GM13977 (cell line): ENCODE results near the gene SEMA7A.
"Not testable (repeated sequence)": the region's sequence is repeated elsewhere in the genome, so short reads cannot be mapped to it uniquely, and the experiment has no call there.

Source experiments
- DNase-seq: peaks from one replicate; pipeline ENCODE4 v3.0.0; 2012; ENCODE audit warnings: low spot score
- CTCF ChIP-seq: IDR thresholded peaks from 2 replicates; pipeline ENCODE4 v1.5.1; 2012; ENCODE audit warnings: mild to moderate bottlenecking, control low read depth; ENCODE audit not compliant: insufficient read depth; ENCODE audit errors: extremely low read depth, missing control alignments
- in situ Hi-C: fragments of 300-500 bp; cut with MboI; formaldehyde crosslinking; loops from one replicate; pipeline ENCODE4 v1.12.0; 2022; ENCODE audit warnings: low sequenced_read_pairs, low pct_unique_long_range_greater_than_20kb, mixed read lengths, inconsistent platforms; ENCODE audit not compliant: unreplicated experiment

SEMA7A gene

GRCh38 chr15:74369084-74369745, 64.5 kb downstream of the SEMA7A start:
- DNase-seq, result no peak
- in situ Hi-C loops, result no loop called here

GRCh38 chr15:74368121-74368520, 65.6 kb downstream of the SEMA7A start:
- no peak for DNase-seq
- TF ChIP-seq CTCF, result no peak
- in situ Hi-C loops, result no loop called here

More at GRCh38 chr15:74369084-74369745, 64.5 kb downstream of the SEMA7A start:
- no peak for TF ChIP-seq CTCF

GRCh38 chr15:74367296-74367854, 66.4 kb downstream of the SEMA7A start, which contains the start of gene CYP11A1:
CYP11A1 (minus strand) TSS chr15:74367646; CDS start chr15:74367585, 61 bp downstream.
- in situ Hi-C loops, result no loop called here
- no peak for TF ChIP-seq CTCF
- DNase-seq, result no peak

- DNase-seq, result no peak
- TF ChIP-seq CTCF, result no peak
- in situ Hi-C loops, result no loop called here
These were observed 67.9 kb downstream of the SEMA7A start for GRCh38 chr15:74365598-74366445.

- no peak for TF ChIP-seq CTCF
- in situ Hi-C loops, result no loop called here
- DNase-seq, result no peak
These were observed 68.7 kb downstream of the SEMA7A start for GRCh38 chr15:74364936-74365597.

- in situ Hi-C loops, result no loop called here
- no peak for TF ChIP-seq CTCF
- DNase-seq, result no peak
These were observed 71.3 kb downstream of the SEMA7A start for GRCh38 chr15:74362482-74362881.

GRCh38 chr15:74360855-74361254, 72.9 kb downstream of the SEMA7A start:
- in situ Hi-C loops, DNase-seq: not testable (repeated sequence)

- DNase-seq, in situ Hi-C loops: not testable (repeated sequence)
These were observed 74.4 kb downstream of the SEMA7A start for GRCh38 chr15:74359376-74359775.
